M059J (cell line): Measurements from ENCODE around the gene B3GNT8. TPM values are rescaled to one million over a fixed set of nuclear protein-coding genes. Genes with fewer than 3 reads are reported as not detected.
"Not testable (repeated sequence)": the region's sequence is repeated elsewhere in the genome, so short reads cannot be mapped to it uniquely, and the experiment has no call there.

Source experiments
- DNase-seq: peaks from one replicate; pipeline ENCODE4 v3.0.0-alpha.2; 2012; ENCODE audit warnings: low read depth
- total RNA-seq: library from RNA; depleted of rRNA; stranded (reverse); fragments of >200 nt; shearing (Covaris generic); gene quantifications from 2 replicates; pipeline ENCODE4 v1.2.3, GENCODE V29; 2014

B3GNT8 gene
- total RNA-seq, 1 experiment from 2014 or later = not detected

GRCh38 chr19:41436674-41436951, 9.4 kb upstream of the B3GNT8 start:
- DNase-seq = no peak

GRCh38 chr19:41435936-41436673, 8.9 kb upstream of the B3GNT8 start:
- DNase-seq = no peak

- DNase-seq = not testable (repeated sequence)
Observed at GRCh38 chr19:41435376-41435775, 8.2 kb upstream of the B3GNT8 start.

- no peak for DNase-seq
Observed at GRCh38 chr19:41434450-41434849, 7.3 kb upstream of the B3GNT8 start.

GRCh38 chr19:41433171-41433570, 6.0 kb upstream of the B3GNT8 start:
- no peak for DNase-seq

GRCh38 chr19:41431426-41432386, 4.5 kb upstream of the B3GNT8 start:
- DNase-seq = peak; percentile 33

- peak; percentile 25 for DNase-seq
Observed at GRCh38 chr19:41430922-41431321, 3.7 kb upstream of the B3GNT8 start.

GRCh38 chr19:41428481-41428859, 1.3 kb upstream of the B3GNT8 start:
- DNase-seq = no peak

GRCh38 chr19:41427647-41428480, 690 bp upstream of the B3GNT8 start:
- DNase-seq = no peak

GRCh38 chr19:41426116-41426841, 895 bp downstream of the B3GNT8 start:
- DNase-seq = no peak

GRCh38 chr19:41425174-41426115, 1.7 kb downstream of the B3GNT8 start:
- DNase-seq = no peak

GRCh38 chr19:41424335-41425173, 2.6 kb downstream of the B3GNT8 start:
- no peak for DNase-seq

- DNase-seq = no peak
Observed at GRCh38 chr19:41422955-41423354, 4.2 kb downstream of the B3GNT8 start.

GRCh38 chr19:41422456-41422855, 4.7 kb downstream of the B3GNT8 start:
- no peak for DNase-seq

- no peak for DNase-seq
Observed at GRCh38 chr19:41421973-41422372, 5.2 kb downstream of the B3GNT8 start.

GRCh38 chr19:41421314-41421713, 5.9 kb downstream of the B3GNT8 start:
- no peak for DNase-seq

GRCh38 chr19:41420101-41420880, 6.9 kb downstream of the B3GNT8 start:
- DNase-seq = no peak

GRCh38 chr19:41416194-41416674, 10.9 kb downstream of the B3GNT8 start:
- no peak for DNase-seq
